PC-3 (cell line): ENCODE results near the gene ZNF814. TPM values are rescaled to one million over a fixed set of nuclear protein-coding genes. Genes with fewer than 3 reads are reported as not detected.
"Not testable (repeated sequence)": the region's sequence is repeated elsewhere in the genome, so short reads cannot be mapped to it uniquely, and the experiment has no call there.

Experiments
- ATAC-seq: fragments of 200-7000 bp; cut with Tn5 transposase; 2 replicates; pipeline ENCODE4 v1.9.1; 2020; ENCODE audit warnings: mild to moderate bottlenecking, moderate library complexity
- BruUV-seq: library from RNA; stranded (reverse); fragments of 400-500 nt; replicated peaks from 2 replicates; lab custom pipeline; 2021; lab: Mats Ljungman, UMichigan
- CTCF ChIA-PET: fragments of 300-600 bp; sonication (Branson Sonifier 250); formaldehyde crosslinking; loops from one replicate; lab custom pipeline; 2022; ENCODE audit warnings: antibody characterized with exemption; lab: Charles Lee
- POLR2A ChIA-PET: fragments of 300-600 bp; sonication (Branson Sonifier 250); formaldehyde crosslinking; loops from one replicate; lab custom pipeline; 2022; ENCODE audit warnings: antibody characterized with exemption; ENCODE audit not compliant: unreplicated experiment; lab: Charles Lee
- DNase-seq: peaks from one replicate; pipeline ENCODE4 v3.0.0-alpha.2; 2015
- H2AFZ ChIP-seq: fragments of 300-600 bp; sonication (generic); 2 replicates; pipeline ENCODE4 v1.6.0; 2016; ENCODE audit warnings: antibody characterized with exemption, low read length
- H3F3A ChIP-seq: fragments of 300-600 bp; sonication (generic); one replicate; pipeline ENCODE4 v1.6.0; 2017; ENCODE audit warnings: antibody characterized with exemption, low read length, control low read depth, mild to moderate bottlenecking; ENCODE audit not compliant: unreplicated experiment
- H3K27ac ChIP-seq: fragments of 300-600 bp; sonication (generic); 2 replicates; pipeline ENCODE4 v1.5.1; 2016; ENCODE audit warnings: mild to moderate bottlenecking, low read length
- H3K27me3 ChIP-seq: fragments of 300-600 bp; sonication (generic); 2 replicates; pipeline ENCODE4 v1.6.1; 2016; ENCODE audit warnings: low read length, mixed read lengths
- H3K36me3 ChIP-seq: fragments of 300-600 bp; sonication (generic); 2 replicates; pipeline ENCODE4 v1.6.1; 2016; ENCODE audit warnings: low read depth, mixed run types, low read length, mixed read lengths
- H3K4me1 ChIP-seq: fragments of 300-600 bp; sonication (generic); 2 replicates; pipeline ENCODE4 v1.5.1; 2016; ENCODE audit warnings: low read length; ENCODE audit not compliant: insufficient read depth
- H3K4me2 ChIP-seq: fragments of 300-600 bp; sonication (generic); 2 replicates; pipeline ENCODE4 v1.6.0; 2016; ENCODE audit warnings: low read length
- H3K4me3 ChIP-seq: fragments of 300-600 bp; sonication (generic); 2 replicates; pipeline ENCODE4 v1.5.1; 2016; ENCODE audit warnings: mild to moderate bottlenecking, low read length, mixed read lengths
- H3K79me2 ChIP-seq: fragments of 300-600 bp; sonication (generic); 2 replicates; pipeline ENCODE4 v1.6.1; 2017; ENCODE audit warnings: low read length, mixed read lengths
- H3K9ac ChIP-seq: fragments of 300-600 bp; sonication (generic); 2 replicates; pipeline ENCODE4 v1.6.0; 2016; ENCODE audit warnings: mild to moderate bottlenecking, low read length
- H3K9me2 ChIP-seq: fragments of 300-600 bp; sonication (generic); replicated peaks from 2 replicates; pipeline ENCODE4 v1.6.1; 2016; ENCODE audit warnings: mixed run types, low read length, mixed read lengths
- H3K9me3 ChIP-seq: fragments of 300-600 bp; sonication (generic); 2 replicates; pipeline ENCODE4 v1.6.1; 2016; ENCODE audit warnings: low read length, mixed read lengths
- H4K20me1 ChIP-seq: fragments of 300-600 bp; sonication (generic); 2 replicates; pipeline ENCODE4 v1.6.1; 2016; ENCODE audit warnings: low read length, mixed read lengths
- CTCF ChIP-seq: fragments of 300-600 bp; sonication (generic); conservative IDR thresholded peaks from 2 replicates; pipeline ENCODE4 v1.5.1; 2017; ENCODE audit warnings: antibody characterized with exemption, low read depth, mild to moderate bottlenecking, low read length
- EZH2 ChIP-seq: fragments of 300-600 bp; sonication (generic); IDR thresholded peaks from one replicate; pipeline ENCODE4 v1.6.1; 2017; ENCODE audit warnings: antibody characterized with exemption, mild to moderate bottlenecking, low read length; ENCODE audit not compliant: unreplicated experiment
- EZH2phosphoT487 ChIP-seq: fragments of 300-600 bp; sonication (generic); IDR thresholded peaks from 2 replicates; pipeline ENCODE4 v1.6.1; 2018; ENCODE audit warnings: mild to moderate bottlenecking, antibody characterized with exemption, low read length, borderline replicate concordance
- intact Hi-C: fragments of 100-400 bp; cut with micrococcal nuclease; formaldehyde crosslinking; loops from 2 replicates; pipeline ENCODE4 v1.9.0; 2023
- total RNA-seq: library from RNA; depleted of rRNA; stranded (reverse); fragments of >200 nt; gene quantifications from 2 replicates; pipeline ENCODE4 v1.2.3, GENCODE V29; 2014

ZNF814 gene
- total RNA-seq, 1 experiment from 2014 or later = 3.3 TPM

- intact Hi-C loops = no loop called here
- Histone ChIP-seq H4K20me1 (no peaks in the 10 kb centered on the region), H3K9me2 (no peaks in the 10 kb centered on the region), H2AFZ (no peak overlapping the region), H3K79me2 (peaks cover 78% of the 10 kb centered on the region), H3K36me3 (peaks cover 65% of the 10 kb centered on the region), H3K9ac (no peak overlapping the region), H3F3A (no peaks in the 10 kb centered on the region), H3K27ac (no peak overlapping the region), H3K27me3 (no peaks in the 10 kb centered on the region), H3K4me3 (no peak overlapping the region), H3K4me2 (no peak overlapping the region), H3K4me1 (no peaks in the 10 kb centered on the region), H3K9me3 (no peaks in the 10 kb centered on the region)
- ChIA-PET CTCF (no interaction called here), POLR2A (no interaction called here)
- BruUV-seq = TSS peak; percentile 2
- no peak for DNase-seq
- no peak for TF ChIP-seq CTCF
- no peak for TF ChIP-seq EZH2
- TF ChIP-seq EZH2phosphoT487 = no peak
- ATAC-seq = no peak
Observed at GRCh38 chr19:57841122-57841763, 47.6 kb downstream of the ZNF814 start.

GRCh38 chr19:57838622-57839191, 50.1 kb downstream of the ZNF814 start:
- H3K9ac ChIP-seq, H3K9me3 ChIP-seq, H3K4me2 ChIP-seq, intact Hi-C loops, DNase-seq, BruUV-seq, H3K4me3 ChIP-seq, H3K4me1 ChIP-seq, H3K27me3 ChIP-seq, POLR2A ChIA-PET, H3F3A ChIP-seq, H3K9me2 ChIP-seq, H2AFZ ChIP-seq, H4K20me1 ChIP-seq, CTCF ChIA-PET, H3K27ac ChIP-seq: not testable (repeated sequence)
- Histone ChIP-seq H3K79me2 (peaks cover 55% of the 10 kb centered on the region), H3K36me3 (peaks cover 43% of the 10 kb centered on the region)
- peak; percentile 27; the same call in 1 of the 2 replicates for ATAC-seq

- H3K36me3 ChIP-seq = peaks cover 28% of the 10 kb centered on the region
- H3K9ac ChIP-seq, CTCF ChIA-PET, H2AFZ ChIP-seq, H4K20me1 ChIP-seq, POLR2A ChIA-PET, H3K9me2 ChIP-seq, H3K4me1 ChIP-seq, H3K4me3 ChIP-seq, H3F3A ChIP-seq, ATAC-seq, H3K4me2 ChIP-seq, H3K27me3 ChIP-seq, DNase-seq, H3K9me3 ChIP-seq, intact Hi-C loops, BruUV-seq, H3K27ac ChIP-seq: not testable (repeated sequence)
- peaks cover 46% of the 10 kb centered on the region for H3K79me2 ChIP-seq
Observed at GRCh38 chr19:57836991-57837390, 51.8 kb downstream of the ZNF814 start.
